Nephron (organoid): ENCODE results near the gene NKX2-8.

Experiments used
- H3K27ac Mint-ChIP-seq, 3 experiments: 2 replicates each; pipeline ENCODE4 v1.8.0; 2020; ENCODE audit warnings: mixed read lengths in 3 of 3, mild to moderate bottlenecking in 2 of 3, moderate library complexity in 1 of 3
- H3K27me3 Mint-ChIP-seq: 2 replicates; pipeline ENCODE4 v1.8.0; 2021; ENCODE audit warnings: low read depth, mild to moderate bottlenecking, moderate library complexity, mixed read lengths
- H3K36me3 Mint-ChIP-seq: 2 replicates; pipeline ENCODE4 v1.8.0; 2020; ENCODE audit warnings: low read depth, mixed read lengths
- H3K4me1 Mint-ChIP-seq: 2 replicates; pipeline ENCODE4 v1.8.0; 2020; ENCODE audit warnings: mixed read lengths
- H3K4me3 Mint-ChIP-seq, 3 experiments: 2 replicates each; pipeline ENCODE4 v1.8.0; 2020; ENCODE audit warnings: mild to moderate bottlenecking in 3 of 3, mixed read lengths in 3 of 3, moderate library complexity in 2 of 3
- H3K9me3 Mint-ChIP-seq: 2 replicates; pipeline ENCODE4 v1.8.0; 2020; ENCODE audit warnings: mixed read lengths
- TF ChIP-seq, protein P1 (sequence below), 3 experiments: fragments of 200-600 bp; sonication (generic); IDR thresholded peaks; one replicate each; pipeline ENCODE4 v1.5.0; 2021; ENCODE audit warnings: antibody characterized with exemption in 3 of 3; ENCODE audit not compliant: unreplicated experiment in 3 of 3

Gene NKX2-8

DNA sequence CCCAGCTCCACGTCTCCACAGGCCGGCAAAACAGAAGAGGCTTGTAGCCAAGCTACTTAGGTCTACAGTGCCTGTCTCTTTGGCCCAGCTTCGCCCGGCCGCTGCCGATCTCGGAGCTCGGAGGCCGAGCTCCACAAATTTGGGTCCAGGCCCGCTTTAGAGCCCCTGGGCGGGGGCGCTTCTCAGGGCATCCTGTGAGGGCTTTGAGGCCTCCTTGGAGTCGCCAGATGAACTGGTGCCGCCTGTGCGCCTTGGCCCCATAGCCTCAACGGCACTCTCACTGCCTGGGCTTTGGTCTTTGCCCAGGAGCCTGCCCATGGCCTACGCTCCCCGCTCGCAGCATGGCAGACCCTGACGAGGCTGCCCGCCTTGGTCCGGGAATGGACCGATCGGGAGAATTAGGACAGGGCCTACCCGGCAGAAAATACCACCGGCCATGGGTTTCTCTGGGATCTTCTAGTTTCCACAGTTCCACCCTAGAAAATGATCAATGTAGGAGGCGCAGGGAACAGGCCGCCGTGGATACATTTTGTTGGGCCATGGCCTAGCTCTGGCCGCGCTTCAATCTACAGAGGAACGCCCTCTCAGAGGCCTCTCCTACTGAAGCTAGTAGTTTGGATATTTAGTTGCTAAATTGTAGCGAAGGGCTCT, 953 bp upstream of the NKX2-8 start:
- TF ChIP-seq, protein P1, sequence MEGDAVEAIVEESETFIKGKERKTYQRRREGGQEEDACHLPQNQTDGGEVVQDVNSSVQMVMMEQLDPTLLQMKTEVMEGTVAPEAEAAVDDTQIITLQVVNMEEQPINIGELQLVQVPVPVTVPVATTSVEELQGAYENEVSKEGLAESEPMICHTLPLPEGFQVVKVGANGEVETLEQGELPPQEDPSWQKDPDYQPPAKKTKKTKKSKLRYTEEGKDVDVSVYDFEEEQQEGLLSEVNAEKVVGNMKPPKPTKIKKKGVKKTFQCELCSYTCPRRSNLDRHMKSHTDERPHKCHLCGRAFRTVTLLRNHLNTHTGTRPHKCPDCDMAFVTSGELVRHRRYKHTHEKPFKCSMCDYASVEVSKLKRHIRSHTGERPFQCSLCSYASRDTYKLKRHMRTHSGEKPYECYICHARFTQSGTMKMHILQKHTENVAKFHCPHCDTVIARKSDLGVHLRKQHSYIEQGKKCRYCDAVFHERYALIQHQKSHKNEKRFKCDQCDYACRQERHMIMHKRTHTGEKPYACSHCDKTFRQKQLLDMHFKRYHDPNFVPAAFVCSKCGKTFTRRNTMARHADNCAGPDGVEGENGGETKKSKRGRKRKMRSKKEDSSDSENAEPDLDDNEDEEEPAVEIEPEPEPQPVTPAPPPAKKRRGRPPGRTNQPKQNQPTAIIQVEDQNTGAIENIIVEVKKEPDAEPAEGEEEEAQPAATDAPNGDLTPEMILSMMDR (IDR thresholded peaks at IDR 0.05; ENCODE audit: unreplicated experiment in 3 of 3) = no peak
- Mint-ChIP-seq H3K36me3 (no peaks in the 10 kb centered on the region), H3K9me3 (no peaks in the 10 kb centered on the region), H3K27ac (no peak overlapping the region), H3K27me3 (no peaks in the 10 kb centered on the region), H3K4me3 (peak overlapping the region in 2 of 3 experiments; percentile 14 to 54), H3K4me1 (no peaks in the 10 kb centered on the region)

DNA sequence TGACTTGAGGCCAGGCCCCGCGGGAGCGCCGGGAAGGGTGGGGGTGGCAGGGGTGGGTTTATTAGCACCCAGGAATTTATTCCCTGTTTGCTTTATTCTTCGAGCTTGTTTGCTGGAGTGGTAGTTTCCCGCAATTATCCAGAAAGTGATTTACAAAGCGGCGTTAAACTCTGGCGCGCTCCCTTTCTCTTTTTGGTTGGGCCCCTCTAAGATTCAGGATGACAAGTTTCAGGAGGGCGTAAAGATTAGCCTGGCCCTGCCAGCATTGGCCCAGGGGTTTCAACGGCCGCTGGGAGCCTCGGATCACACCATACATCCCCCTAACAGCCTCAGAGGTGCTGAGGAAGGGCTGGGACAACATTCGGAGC, 444 bp upstream of the NKX2-8 start:
- H3K4me1 Mint-ChIP-seq = no peaks in the 10 kb centered on the region
- TF ChIP-seq, protein P1 (IDR thresholded peaks at IDR 0.05; ENCODE audit: unreplicated experiment in 3 of 3) = no peak
- H3K27ac Mint-ChIP-seq = no peak overlapping the region
- H3K9me3 Mint-ChIP-seq = no peaks in the 10 kb centered on the region
- peak overlapping the region; percentile 14 to 54 (median 20) for H3K4me3 Mint-ChIP-seq
- no peaks in the 10 kb centered on the region for H3K27me3 Mint-ChIP-seq
- H3K36me3 Mint-ChIP-seq = no peaks in the 10 kb centered on the region

DNA sequence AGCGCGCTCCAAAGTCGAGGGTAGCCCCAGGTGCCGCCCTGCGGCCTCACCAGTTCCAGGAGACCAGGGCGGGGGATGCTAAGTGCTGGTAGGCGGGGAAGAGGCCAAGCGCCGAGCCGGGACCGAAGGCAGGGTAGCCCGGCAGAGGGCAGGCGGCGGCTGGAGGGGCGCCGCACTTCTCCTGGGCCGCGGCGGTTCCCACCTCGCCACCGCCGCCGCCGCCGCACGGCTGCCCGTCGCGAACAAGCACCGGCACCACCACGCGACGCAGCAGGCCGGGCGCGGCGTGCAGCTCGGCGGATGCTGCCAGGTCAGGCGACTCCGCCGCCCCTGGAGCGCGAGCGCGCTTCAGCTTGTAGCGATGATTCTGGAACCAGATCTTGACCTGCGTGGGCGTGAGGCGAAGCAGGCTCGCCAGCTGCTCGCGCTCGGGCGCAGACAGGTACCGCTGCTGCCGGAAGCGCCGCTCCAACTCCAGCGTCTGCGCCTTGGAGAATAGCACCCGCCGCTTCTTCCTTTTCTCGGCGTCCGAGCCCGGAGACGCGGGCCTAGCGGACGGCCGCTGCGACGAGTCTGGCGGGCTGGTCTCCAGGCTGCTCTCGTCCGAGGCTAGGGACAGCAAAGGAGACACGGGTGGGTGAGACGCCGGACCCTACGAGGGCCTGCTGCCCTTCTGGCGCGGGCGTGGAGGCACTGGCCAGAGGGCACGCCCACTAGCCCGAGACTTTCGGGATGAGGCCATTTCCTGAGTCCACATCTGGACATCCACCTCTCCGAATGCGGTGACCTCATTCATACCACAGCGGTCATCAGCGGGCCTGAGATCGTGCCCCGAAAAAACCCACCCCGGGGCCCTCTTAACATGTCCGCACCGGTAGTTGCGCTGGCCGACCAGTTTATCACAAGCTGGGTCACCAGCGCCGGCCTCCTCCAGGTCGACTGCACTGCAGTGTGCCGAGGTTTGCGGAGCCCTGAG, 1.3 kb downstream of the NKX2-8 start:
- Mint-ChIP-seq H3K36me3 (no peaks in the 10 kb centered on the region), H3K4me3 (peak overlapping the region; percentile 69 to 77 (median 72)), H3K4me1 (no peaks in the 10 kb centered on the region), H3K27ac (no peak overlapping the region), H3K27me3 (no peaks in the 10 kb centered on the region), H3K9me3 (no peaks in the 10 kb centered on the region)
- TF ChIP-seq, protein P1 (IDR thresholded peaks at IDR 0.05; ENCODE audit: unreplicated experiment in 3 of 3) = no peak

DNA sequence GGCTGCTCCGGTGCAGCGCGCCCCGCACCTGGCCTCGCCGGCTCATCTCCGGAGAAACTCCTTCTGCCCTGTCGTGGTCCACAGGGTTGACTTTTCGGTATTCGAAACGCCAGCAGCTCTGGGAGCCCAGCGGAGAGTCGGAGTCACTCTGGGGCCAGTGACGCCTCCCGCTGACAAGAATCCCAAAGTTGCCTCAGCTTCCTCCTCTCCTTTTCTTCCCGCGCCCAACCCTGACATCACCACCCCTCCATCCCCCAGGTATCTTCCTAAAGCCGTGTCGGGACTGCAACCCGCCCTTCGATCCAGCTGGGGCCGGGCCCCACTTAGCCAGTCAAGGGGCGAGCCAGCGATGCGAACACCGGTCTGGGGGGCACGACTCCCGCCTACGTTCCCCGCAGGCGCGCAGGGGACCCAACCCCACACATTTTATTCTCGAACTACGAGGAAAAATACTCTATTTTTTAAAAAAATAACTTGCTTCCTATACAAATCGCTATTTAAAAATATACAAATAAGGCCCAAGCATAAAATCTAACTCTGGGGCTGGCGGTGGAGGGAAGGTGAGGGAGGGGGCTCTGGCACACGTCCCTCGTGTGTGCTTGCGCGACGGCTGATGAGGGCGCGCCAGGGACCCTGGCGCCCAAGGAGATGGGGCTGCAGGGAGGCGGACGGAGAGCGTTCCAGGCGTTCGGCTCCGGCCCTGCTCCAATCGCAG, 2.1 kb downstream of the NKX2-8 start:
- H3K27me3 Mint-ChIP-seq = no peaks in the 10 kb centered on the region
- H3K4me3 Mint-ChIP-seq = peak overlapping the region in 2 of 3 experiments; percentile 25 to 40
- no peak overlapping the region for H3K27ac Mint-ChIP-seq
- no peaks in the 10 kb centered on the region for H3K36me3 Mint-ChIP-seq
- TF ChIP-seq, protein P1 (IDR thresholded peaks at IDR 0.05; ENCODE audit: unreplicated experiment in 3 of 3) = no peak
- H3K9me3 Mint-ChIP-seq = no peaks in the 10 kb centered on the region
- H3K4me1 Mint-ChIP-seq = no peaks in the 10 kb centered on the region

DNA sequence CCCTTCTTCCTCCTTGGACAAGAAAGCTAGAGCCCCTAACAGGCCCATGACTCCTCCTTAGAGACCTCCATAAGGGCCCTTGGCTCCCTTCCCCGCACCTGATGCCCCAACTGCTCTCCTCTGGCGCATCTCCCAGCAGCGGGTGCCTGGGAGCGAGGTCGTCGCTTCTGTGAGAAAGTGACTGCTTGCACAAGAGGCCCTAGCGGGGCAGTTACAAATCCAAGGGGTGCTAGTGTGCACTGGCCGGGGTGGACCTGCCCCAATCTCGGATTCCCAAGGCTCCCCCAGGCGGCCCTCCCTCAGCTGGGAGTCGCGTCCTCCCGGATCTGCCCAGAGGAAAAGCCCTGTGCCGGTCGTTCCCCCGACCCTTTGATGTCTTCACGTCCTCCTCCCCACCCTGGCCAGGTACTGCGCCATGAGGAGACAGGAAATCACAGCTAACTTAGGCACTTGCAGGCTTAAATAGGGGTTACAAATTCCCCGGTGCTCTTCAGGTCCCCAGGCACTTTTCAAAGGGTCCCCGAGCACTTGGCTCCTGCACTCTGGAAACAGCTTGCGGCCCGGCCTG, 2.8 kb downstream of the NKX2-8 start:
- H3K4me1 Mint-ChIP-seq = no peaks in the 10 kb centered on the region

More for the DNA sequence above, 2.8 kb downstream of the NKX2-8 start:
- no peaks in the 10 kb centered on the region for H3K36me3 Mint-ChIP-seq
- peak overlapping the region in 1 of 3 experiments; percentile 38 for H3K4me3 Mint-ChIP-seq
- H3K27me3 Mint-ChIP-seq = no peaks in the 10 kb centered on the region
- no peaks in the 10 kb centered on the region for H3K9me3 Mint-ChIP-seq
- no peak overlapping the region for H3K27ac Mint-ChIP-seq
- TF ChIP-seq, protein P1 (IDR thresholded peaks at IDR 0.05; ENCODE audit: unreplicated experiment in 3 of 3) = no peak
